COLO829 (cell line): ENCODE measurements around the gene TTC21A.

Source experiments
- DNase-seq: peaks from one replicate; pipeline ENCODE4 v3.0.0; 2012; ENCODE audit warnings: low spot score

TTC21A gene

DNA sequence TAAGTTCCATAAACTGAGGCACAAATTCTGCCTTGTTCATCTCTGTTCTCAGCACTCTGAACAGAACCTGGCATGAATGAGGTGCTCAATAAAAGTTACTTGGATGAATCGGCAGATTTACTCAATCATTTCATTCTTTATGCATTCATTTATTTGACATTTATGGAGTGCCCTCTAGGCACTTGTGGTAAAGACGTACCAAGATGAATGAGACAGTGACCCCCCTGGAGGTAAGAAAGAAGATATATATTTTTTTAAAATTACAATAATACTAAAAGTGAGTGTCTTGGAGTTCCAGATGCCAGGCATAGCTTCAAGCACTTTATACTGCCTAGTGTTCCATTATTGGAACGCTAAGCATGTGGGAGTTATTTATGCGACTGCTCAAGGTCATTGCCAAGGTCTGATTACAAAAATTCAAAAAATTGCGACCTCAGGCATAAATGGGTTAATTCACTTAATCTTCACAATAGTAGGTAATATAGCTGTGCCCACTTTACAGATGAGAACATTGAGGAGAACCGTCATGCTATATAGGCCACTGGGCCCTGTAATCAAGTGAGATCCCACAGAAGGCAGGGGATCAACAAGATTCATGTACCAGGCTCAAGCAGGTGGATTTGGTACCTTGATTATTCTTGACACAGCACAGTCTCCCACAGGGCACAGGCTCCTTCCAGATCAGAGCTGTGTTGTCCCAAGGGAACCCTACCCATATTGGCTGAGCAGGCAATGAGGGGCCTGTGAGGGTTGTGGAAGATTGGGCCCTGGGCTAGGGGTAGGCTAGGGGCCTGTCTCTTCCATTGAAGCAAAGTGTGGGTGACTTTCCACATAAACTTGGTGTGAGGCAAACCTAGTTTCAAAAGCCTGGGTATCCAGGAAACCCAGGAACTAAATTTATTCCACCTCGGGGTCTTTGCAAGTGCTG lies 74.2 kb downstream of the TTC21A start:
- DNase-seq, result no peak

DNA sequence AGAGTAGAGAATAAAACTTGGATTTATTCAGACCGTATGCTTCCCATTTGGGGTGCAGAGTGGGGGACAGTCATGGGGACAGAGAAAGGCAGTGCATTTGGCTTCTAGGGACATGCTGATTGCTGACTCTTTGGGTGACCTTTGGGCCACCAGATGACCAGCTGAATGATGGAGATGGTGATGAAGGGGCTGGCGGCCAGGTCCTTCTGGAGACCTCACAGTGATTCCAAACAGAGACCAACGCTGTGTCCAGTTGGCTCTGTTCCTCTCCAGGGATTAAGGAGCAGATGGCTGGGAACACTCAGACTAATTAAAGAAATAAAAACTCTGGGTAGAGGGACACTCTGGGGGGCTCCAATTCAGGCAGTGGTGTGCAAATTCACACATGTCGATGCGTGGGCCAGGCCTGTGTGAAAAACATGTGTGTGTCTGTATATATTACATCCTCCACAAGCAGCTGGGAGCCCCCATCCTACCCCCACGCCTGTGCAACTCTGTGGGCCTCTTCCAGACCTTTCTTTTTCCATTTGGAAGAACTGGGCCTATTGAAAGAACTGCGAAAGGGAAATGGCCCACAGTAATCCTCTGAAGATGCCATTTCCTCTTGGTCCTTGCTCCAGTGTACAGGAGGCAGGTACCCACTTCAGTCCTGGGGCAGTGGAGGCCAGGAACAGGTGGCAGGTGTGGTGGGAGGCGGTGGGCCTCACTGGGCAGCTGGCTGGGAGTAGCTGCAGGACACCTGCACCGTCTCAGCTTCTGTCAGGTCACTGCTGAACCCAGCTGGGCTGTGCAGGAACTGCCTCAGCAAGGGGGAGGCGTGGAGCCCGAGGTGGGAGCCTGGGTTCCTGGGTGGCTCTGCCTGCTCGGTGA lies 76.0 kb downstream of the TTC21A start:
- no peak for DNase-seq

DNA sequence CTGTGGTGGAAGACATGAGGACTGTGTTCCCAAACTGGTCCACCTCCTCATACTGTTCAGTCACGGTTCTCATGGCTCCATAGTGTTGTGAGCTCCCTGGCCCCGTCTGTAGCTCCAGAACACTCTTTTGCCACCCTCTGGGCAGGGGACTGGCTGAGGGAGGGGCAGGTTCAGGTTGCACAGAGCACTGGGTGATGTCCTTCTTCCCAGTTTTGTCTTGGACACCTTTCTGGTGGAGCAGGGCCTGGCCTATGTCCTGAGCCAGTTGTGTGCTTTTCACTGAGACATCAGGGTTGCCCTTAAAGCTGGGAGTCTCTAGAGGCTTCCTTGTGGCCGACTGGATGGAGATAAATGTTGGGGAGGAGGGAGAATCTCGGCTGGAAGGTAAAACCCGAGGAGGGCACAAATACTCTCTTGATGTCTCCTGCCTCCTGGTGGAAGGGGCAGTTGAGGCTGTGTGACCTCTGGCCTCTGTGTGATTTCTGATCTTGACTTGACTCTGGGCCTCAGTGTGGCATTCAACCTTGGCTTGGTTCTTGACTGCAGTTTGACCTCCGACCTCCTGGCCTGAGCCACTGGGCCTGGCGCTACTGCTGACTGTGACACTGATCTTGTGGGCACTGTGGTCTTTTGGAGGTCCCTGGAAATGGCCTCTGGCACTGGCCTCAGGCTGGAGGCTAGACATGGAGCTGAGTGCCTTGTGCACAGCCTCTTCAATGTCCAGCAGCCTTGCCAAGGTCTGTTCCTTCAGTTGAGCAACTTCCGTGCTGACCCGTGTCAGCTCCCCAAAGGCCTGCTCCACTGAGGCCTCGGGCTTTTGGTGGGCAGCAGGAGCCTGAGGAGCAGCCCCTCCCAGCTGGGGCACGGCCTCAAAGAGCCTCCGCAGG lies 76.8 kb downstream of the TTC21A start:
- no peak for DNase-seq

DNA sequence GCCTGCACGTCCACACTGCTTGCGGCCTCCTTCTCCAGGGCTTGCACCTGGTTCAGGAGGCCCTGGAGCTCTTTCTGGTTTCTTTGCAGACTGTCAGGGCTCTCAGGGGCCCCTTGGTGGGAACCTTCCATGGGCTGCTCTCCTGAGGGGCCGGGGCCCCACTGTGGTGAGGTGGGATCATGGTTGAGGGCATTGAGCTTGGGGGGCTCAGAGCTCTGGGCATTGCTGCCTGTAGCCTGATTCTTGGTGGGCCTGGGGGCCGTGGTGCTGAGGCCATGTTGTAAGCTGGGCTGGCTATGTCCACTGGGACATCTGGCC lies 77.4 kb downstream of the TTC21A start:
- DNase-seq, result no peak

DNA sequence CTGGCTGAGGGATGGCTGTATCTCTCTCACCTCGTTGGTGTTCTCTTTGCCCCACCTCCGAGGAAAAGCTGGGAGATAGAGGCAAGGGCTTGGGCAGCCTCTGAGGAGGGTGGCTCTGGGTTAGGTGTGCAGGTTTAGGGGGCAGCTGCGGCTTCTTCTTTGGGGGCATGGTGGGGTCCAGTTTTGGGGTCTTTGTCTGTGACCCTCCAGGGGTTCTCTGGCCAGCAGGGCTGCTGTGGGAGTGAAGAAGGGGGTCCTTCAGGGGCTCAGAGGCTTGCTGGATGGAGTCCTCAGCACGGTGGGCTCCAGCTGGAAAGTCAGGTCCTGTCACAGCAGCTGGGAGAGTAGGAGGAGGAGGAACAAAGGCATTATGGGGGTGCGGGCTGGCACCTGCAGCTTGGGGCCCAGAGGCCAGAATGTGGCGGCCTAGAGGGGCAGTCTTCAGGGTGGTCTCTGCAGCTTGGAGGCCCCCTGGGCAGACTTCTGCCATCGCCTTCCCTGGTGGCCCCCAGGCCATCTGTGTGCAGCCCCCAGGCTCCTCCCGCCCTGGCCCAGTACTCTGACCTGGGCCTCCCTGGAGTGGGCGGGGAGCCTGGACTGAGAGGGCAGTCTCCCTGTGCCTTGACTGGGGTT lies 78.0 kb downstream of the TTC21A start:
- DNase-seq, result no peak

DNA sequence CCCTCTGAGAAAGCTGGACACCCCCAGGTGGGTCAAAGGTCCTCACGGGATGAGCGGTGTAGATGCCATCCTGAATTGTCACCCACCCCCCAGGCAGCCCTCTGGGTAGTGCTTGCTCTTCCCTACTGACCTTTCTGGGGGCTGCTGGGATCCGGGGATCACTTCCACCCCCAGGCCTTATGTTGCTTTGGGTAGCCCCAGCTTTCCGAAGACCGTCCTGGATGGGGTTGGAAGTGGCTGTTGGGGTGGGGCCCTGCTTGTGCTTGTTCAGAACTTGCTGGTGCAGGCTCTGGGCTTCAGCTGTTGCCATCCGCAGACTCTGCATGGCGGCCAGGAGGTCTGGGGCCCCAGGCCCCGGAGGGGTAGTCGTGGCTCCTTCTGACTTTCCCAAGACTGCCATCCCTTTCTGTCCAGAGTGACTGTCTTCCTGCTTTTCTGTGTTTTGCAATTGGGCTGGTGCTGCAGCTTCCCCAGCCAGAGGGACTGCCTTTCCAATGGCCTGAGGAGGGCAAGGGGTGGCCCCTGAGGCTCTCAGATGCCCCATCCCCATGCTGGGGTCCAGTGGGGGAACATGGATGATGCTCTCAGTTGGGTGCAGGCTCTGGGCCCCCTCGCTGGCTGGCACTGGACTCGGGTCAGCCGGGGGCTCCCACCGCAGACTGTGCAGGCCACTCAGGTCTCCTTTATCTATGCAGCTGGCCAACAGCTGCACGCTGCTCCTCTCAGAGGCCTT lies 78.6 kb downstream of the TTC21A start:
- DNase-seq, result no peak

DNA sequence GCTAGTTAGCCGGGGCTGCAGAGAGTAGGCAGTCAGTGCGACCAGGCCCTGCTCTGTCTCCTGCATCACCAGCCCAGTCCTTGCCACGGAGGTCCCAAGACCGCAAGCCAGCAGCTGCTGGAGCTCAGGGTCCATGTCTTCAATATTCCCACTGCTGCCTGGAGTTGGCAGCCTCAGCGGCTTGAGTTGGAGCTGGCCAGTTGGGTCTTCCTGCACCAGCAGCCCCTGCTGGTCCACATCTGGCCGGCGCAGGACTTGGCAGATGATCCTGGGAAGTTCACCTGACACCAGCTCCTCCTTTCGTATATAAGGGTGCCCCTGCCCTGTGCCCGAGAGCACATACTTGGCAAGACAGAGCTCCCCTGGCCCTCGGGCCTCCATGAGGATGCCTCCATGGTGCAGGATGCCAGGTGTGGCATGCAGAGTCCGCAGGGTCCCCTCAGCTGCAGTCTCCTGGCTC lies 79.2 kb downstream of the TTC21A start:
- no peak for DNase-seq

DNA sequence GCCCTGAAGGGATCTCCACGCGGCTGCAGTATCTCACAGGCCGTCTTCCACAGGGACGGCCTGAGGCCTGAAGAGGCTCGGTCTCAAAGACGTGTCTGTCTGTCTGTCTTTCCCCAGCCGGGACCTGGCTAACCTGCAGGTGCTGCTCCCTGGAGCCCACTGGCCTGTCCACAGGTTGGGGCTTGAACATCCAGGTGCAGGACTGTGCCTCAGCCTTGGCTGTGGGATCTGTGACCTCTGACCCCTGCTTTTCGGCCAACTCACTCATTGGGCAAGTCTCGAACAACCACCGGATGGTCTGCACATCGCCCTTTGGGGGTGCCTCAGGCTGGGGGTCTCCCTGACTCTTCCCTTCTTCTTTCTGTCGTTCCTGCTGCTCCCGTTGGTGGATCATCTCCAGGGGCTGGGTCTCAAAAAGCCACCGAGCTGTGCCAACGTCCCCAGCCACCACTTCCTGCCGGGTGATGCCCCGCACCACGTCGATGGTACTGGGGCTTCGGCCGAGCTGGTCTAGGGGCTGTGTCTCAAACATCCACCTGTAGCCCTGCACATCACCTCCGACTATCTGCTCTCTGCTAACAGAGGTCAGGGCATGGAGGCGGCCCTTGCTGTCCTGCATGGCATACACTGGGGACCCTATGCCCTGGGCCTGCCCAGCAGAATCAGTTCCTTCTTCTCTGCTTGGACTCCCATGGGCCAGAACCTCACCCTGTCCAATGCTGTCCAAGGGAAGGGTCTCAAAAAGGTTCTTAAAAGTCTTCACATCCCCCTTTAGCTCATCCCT lies 80.1 kb downstream of the TTC21A start:
- DNase-seq, result no peak
